ENCODE measurements around the gene MAP3K14. TPM values are rescaled to one million over a fixed set of nuclear protein-coding genes. Genes with fewer than 3 reads are reported as not detected.

Gene MAP3K14
- total RNA-seq, 1 experiment from 2014 or later = 7.8 TPM

- H2BK5ac ChIP-seq (ENCODE audit: insufficient read length, low read length) = no peak overlapping the region
- no peak overlapping the region for H2AFZ ChIP-seq (ENCODE audit: low read length)
- H3K4ac ChIP-seq (ENCODE audit: low read depth, low read length) = no peak overlapping the region
- no peak overlapping the region for H4K5ac ChIP-seq (ENCODE audit: insufficient read length, low read depth, low read length)
- H4K91ac ChIP-seq (ENCODE audit: insufficient read length, low read depth, low read length) = no peak overlapping the region
- H3K23me2 ChIP-seq (ENCODE audit: insufficient read length, low read depth, low read length, poor library complexity, severe bottlenecking) = peaks cover 7% of the 10 kb centered on the region
- Mint-ChIP-seq H3K36me3 (ENCODE audit: insufficient read depth in 1 of 3, low read depth in 3 of 3) (peaks cover 0 to 8% (median 3%) of the 10 kb centered on the region in 3 experiments; a peak in 4 of 7 replicates), H3K27ac (no peak overlapping the region), H3K9me3 (no peaks in the 10 kb centered on the region), H3K4me1 (peaks cover 36 to 37% of the 10 kb centered on the region in 2 experiments), H3K27me3 (ENCODE audit: low read depth) (peaks cover 3% of the 10 kb centered on the region; the same call in 1 of the 2 replicates), H3K4me3 (no peak overlapping the region)
- H2BK12ac ChIP-seq (ENCODE audit: insufficient read length, low read depth, low read length) = no peak overlapping the region
- H3T11ph ChIP-seq (ENCODE audit: low read length) = no peak overlapping the region
- no peak overlapping the region for H4K8ac ChIP-seq (replicated peaks; ENCODE audit: insufficient read length, low read depth, low read length)
- no peak overlapping the region for H3K56ac ChIP-seq (ENCODE audit: insufficient read length, low read depth, low read length)
- no peak overlapping the region for H3K9ac ChIP-seq (ENCODE audit: extremely low read depth, insufficient read length, low read length)
- no peaks in the 10 kb centered on the region; the same call in 1 of the 2 replicates for H3K27me3 ChIP-seq (ENCODE audit: insufficient read depth, low read length)
- H3K23ac ChIP-seq (ENCODE audit: insufficient read length, low read depth, low read length) = no peak overlapping the region
- WGBS (ENCODE audit: extremely low coverage, insufficient read length, low lambda C conversion rate) = no CpG with 5 or more reads among the region's 4 CpGs
- H3K4me1 ChIP-seq (ENCODE audit: insufficient read depth, low read length) = peaks cover 3% of the 10 kb centered on the region; the same call in 1 of the 2 replicates
- no peak overlapping the region for H3K14ac ChIP-seq (ENCODE audit: insufficient read depth, low read length)
- no peak for TF ChIP-seq CTCF (conservative IDR thresholded peaks at IDR 0.05)
- H2BK15ac ChIP-seq (ENCODE audit: low read depth, low read length) = no peak overlapping the region
- H3K18ac ChIP-seq (ENCODE audit: insufficient read length, low read depth, low read length) = no peak overlapping the region
- no peak overlapping the region for H2BK20ac ChIP-seq (ENCODE audit: low read depth, low read length, poor library complexity, severe bottlenecking)
- no peak overlapping the region for H2BK120ac ChIP-seq (ENCODE audit: low read depth, low read length, poor library complexity, severe bottlenecking)
- H3K27ac ChIP-seq (ENCODE audit: insufficient read length, low read depth, low read length) = no peak overlapping the region
- H4K20me1 ChIP-seq (ENCODE audit: control insufficient read depth, insufficient read depth, insufficient read length) = no peaks in the 10 kb centered on the region
- no peaks in the 10 kb centered on the region for H3K9me3 ChIP-seq (ENCODE audit: control insufficient read depth, low read depth, low read length)
- peaks cover 9% of the 10 kb centered on the region; the same call in 1 of the 2 replicates for H3K79me2 ChIP-seq (ENCODE audit: insufficient read depth, low read length)
- no peak for DNase-seq
- H3K4me2 ChIP-seq (ENCODE audit: insufficient read depth, insufficient read length, low read length) = no peak overlapping the region
- H2AK5ac ChIP-seq (ENCODE audit: insufficient read length, low read length) = no peak overlapping the region
- H3K79me1 ChIP-seq (ENCODE audit: insufficient read depth, low read depth, low read length, poor library complexity, severe bottlenecking) = no peaks in the 10 kb centered on the region
Measured at GRCh38 chr17:45311401-45311759, 5.4 kb downstream of the MAP3K14 start.
